Measurements from ENCODE around the gene ZNF862. TPM values are rescaled to one million over a fixed set of nuclear protein-coding genes. Genes with fewer than 3 reads are reported as not detected.

ZNF862 gene
- total and polyA plus RNA-seq, 2 of the 13 experiments (the other 11 are each of a cell fraction or from before 2014, with no cell fraction given): 0.89 to 2.0 TPM

DNA sequence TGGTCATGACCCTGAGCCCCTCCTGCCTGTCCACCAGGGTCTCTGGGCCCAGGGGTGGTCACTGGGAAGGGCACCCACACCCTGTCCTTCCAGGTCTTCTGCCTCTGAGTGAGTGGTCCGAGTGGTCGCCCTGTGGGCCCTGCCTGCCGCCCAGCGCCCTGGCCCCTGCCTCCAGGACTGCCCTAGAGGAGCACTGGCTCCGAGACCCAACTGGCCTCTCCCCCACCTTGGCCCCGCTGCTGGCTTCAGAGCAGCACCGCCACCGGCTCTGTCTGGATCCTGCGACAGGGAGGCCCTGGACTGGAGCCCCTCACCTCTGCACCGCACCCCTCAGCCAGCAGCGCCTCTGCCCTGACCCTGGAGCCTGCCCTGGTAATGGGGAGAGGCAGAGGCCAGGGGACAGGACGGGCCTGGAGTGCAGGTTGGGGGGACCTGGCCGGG is 13.9 kb upstream of the ZNF862 start (continued):
- TF ChIP-seq ARNT2 (CRISPR knock-in tag; IDR thresholded peaks at IDR 0.05; ENCODE audit: low read depth): no peak
- TF ChIP-seq, protein P1, sequence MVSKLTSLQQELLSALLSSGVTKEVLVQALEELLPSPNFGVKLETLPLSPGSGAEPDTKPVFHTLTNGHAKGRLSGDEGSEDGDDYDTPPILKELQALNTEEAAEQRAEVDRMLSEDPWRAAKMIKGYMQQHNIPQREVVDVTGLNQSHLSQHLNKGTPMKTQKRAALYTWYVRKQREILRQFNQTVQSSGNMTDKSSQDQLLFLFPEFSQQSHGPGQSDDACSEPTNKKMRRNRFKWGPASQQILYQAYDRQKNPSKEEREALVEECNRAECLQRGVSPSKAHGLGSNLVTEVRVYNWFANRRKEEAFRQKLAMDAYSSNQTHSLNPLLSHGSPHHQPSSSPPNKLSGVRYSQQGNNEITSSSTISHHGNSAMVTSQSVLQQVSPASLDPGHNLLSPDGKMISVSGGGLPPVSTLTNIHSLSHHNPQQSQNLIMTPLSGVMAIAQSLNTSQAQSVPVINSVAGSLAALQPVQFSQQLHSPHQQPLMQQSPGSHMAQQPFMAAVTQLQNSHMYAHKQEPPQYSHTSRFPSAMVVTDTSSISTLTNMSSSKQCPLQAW (CRISPR knock-in tag; IDR thresholded peaks at IDR 0.05): no peak
- TF ChIP-seq TBX2 (CRISPR knock-in tag; IDR thresholded peaks at IDR 0.05; ENCODE audit: borderline replicate concordance): no peak
- no peak for TF ChIP-seq MBNL3 (CRISPR knock-in tag; conservative IDR thresholded peaks at IDR 0.05)
- no peak for TF ChIP-seq FIP1L1 (IDR thresholded peaks at IDR 0.05; ENCODE audit: borderline replicate concordance, insufficient read depth, low read depth, low read length)

DNA sequence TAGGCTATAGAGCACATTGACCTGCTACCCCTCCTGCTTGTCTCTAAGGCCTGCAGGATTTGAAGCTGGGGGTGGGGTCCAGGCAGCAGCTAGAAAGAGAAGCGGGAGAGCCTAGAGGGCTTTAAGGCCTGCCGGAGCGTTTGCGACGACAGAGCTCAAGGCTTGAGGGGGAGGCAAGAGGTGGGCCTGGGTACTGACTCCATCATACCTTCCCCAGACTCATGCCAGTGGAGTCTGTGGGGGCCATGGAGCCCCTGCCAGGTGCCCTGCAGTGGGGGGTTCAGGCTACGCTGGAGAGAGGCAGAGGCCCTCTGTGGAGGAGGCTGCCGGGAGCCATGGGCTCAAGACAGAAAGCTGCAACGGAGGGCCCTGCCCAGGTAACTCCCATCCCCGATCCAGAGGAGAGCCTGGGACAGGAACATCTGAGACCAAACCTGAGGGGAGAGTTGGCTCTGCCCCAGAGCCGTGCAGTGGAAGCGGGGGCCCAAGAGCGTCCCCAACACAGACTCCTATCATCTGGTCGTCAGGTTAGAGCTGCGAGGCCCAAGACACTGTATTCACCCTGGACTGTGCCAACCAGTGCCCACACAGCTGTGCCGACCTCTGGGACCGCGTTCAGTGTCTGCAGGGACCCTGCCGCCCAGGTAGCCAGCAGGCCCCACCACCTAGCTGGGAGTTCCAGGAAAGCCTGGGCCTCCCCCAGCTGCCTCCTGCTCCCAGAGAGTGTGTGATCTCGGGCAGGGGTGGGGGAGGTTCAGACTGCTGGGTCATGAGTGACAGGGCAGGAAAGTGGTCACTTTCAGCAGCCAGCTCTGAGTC is 13.2 kb upstream of the ZNF862 start:
- CTCF ChIA-PET (ENCODE audit: low intra/inter-chr PET ratio, low total read pairs): no interaction called here
- TF ChIP-seq ZNF496 (CRISPR knock-in tag; IDR thresholded peaks at IDR 0.05; ENCODE audit: insufficient replicate concordance): no peak
- no peak for TF ChIP-seq ZNF34 (CRISPR knock-in tag; IDR thresholded peaks at IDR 0.05; ENCODE audit: borderline replicate concordance)
- no peak overlapping the region for H3K9ac ChIP-seq (ENCODE audit: insufficient read depth, low read depth, low read length)
- POLR2A ChIA-PET: no interaction called here
- no peak overlapping the region for H3K4me2 ChIP-seq (ENCODE audit: low read depth, low read length)
- no peaks in the 10 kb centered on the region for H3K79me2 ChIP-seq (ENCODE audit: insufficient read depth, low read length)
- intact Hi-C loops (cut with micrococcal nuclease; ENCODE audit: unreplicated experiment): no loop called here
- no peak overlapping the region for H3K27ac ChIP-seq (ENCODE audit: extremely low read length, insufficient read depth, low read length)
- no peak for ATAC-seq
- no TSS peak for BruUV-seq (replicated peaks)
- no peaks in the 10 kb centered on the region for H4K20me1 ChIP-seq (ENCODE audit: insufficient read depth, low read length)
- H3K4me3 ChIP-seq (replicated peaks in 1 of 3; ENCODE audit: insufficient read depth in 1 of 3, low read depth in 2 of 3, low read length in 3 of 3): no peak overlapping the region
- H3K9me3 ChIP-seq (ENCODE audit: low read length): no peaks in the 10 kb centered on the region
- H3K36me3 ChIP-seq (replicated peaks in 1 of 2; ENCODE audit: control insufficient read depth in 1 of 2, insufficient read depth in 2 of 2, low read length in 2 of 2): no peaks in the 10 kb centered on the region
- no peak overlapping the region for H2AFZ ChIP-seq (ENCODE audit: low read length)
- 100% methylated on average over 5 of the region's 19 CpGs for WGBS (ENCODE audit: low lambda C conversion rate)
- DNase-seq (ENCODE audit: low spot score): no peak
- H3K27me3 ChIP-seq (ENCODE audit: control insufficient read depth in 1 of 2, insufficient read depth in 2 of 2, low read length in 2 of 2): peaks cover 3% of the 10 kb centered on the region in 2 experiments; a peak in 1 of 5 replicates
- no peak for FAIRE-seq
- in situ Hi-C loops (cut with HindIII; ENCODE audit: extremely low pct_ligation_motif_present, low pct_unique_long_range_greater_than_20kb): no loop called here
- H3K4me1 ChIP-seq (ENCODE audit: insufficient read depth, low read length): peaks cover 15% of the 10 kb centered on the region
